LNCAP (cell line): Measurements from ENCODE around the gene KRT85.

Experiments
- CTCF ChIP-seq: fragments of 450-650 bp; IDR thresholded peaks from 2 replicates; pipeline ENCODE4 v1.5.1; 2017; ENCODE audit warnings: mild to moderate bottlenecking

KRT85 gene

DNA sequence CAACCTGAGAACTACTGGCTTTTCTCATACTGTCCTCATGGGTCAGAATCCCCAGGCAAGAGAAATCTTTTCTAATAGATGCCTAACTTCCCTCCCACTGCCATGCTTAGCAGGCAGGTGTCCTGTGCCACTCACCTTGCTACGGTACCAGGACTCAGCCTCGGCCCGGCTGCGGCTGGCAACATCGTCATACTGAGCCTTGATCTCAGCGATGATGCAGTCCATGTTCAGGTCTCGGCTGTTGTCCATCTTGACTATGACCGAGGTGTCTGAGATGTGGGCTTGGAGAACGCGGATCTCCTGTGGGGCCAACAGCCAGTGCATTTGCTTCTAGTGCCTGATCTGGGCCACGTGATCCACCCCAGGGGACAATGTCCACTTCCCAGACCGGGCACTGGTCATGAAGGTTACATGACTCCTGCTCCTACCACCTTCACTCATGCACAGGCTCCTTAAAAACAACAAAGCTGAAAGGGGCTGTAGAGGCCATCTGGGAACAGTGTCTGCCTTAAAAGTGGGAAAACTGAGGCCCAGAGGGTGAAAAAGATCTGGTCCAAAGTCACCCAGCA lies 4.1 kb downstream of the KRT85 start:
- TF ChIP-seq CTCF, result no peak

DNA sequence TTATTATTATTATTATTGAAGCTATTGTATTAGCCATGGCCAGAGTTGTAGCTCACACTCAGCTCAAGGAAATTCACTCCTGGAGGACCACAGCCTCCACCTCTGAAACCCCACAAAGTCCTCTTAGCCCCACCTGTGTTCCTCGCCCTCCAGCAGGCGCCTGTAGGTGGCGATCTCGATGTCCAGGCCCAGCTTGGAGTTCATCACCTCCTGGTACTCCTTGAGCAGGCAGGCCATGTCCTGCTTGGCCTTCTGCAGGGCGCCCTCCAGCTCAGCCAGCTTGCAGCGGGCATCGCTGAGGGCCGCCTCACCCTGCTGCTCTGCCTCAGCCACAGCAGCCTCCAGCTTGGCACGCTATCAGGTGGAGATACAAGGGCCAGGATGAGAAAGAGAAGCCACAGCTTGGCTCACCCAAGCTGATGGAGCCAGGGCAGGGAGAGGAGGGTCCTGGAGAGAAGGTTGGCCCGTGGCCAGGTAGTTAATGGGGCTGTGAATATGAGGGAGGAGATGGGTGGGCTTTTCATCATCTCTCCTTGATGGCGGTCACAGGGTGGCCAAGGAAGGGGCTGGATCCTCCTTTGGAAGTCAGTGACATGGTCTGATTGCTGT lies 5.1 kb downstream of the KRT85 start:
- peak; percentile 35; the same call in 1 of the 2 replicates for TF ChIP-seq CTCF

- TF ChIP-seq CTCF, result no peak
These were observed 5.7 kb downstream of the KRT85 start for GRCh38 chr12:52361553-52361952.

DNA sequence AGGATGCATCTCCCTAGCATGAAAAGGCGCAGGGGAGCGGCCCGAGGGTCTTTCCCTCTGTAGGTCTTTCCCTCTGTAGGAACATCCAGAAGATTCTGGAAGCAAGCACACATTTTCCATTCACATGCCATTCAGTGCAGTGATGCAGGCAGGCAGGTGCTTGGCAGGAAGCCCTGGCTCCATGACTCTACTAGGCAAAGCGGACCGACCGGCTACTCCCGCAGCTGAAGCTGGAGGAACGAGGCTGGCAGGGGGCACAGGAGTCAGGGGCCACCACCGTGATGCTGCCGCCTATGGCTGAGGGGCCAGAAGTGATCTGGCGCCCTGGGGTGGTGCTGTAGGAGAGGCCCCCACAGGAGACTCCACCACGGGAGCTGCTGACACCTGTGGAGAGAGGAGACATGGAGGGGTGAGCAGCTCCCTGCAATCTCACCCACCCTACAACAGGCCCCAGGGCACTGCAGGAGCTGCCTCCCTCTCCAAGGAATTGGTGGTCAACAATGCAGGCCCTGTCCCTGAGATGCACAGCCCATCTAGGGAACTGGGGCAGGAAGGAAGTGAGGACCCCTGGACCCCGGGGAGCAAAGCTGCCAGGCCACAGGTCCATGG lies 6.5 kb downstream of the KRT85 start:
- no peak for TF ChIP-seq CTCF

DNA sequence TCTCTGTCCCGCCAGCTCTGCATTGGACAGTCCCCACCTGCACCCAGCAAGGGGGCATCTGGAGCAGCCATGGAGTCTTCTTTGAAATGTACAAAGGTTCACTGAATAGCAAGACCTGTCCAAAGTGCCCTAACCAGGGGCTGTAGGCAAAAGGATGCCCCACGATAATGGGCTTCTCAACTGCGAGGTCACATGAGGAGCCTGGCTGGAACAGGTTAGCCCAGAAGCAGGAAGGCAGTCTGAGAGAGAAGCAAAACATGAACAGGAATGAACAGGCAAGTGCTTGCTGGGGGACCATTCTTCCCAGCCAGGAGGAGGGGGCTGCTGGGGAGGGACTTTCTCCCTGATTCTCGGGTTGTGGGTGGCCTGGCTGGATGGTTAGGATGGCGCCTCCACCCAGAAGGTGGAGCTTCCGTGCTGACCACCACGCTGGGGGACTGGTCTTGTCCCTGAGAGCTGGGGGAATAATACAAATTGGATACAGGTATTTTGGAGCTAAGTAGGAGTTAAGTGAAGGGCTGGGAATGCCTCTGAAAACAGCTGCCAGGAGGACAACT lies 7.1 kb downstream of the KRT85 start:
- TF ChIP-seq CTCF, result no peak

DNA sequence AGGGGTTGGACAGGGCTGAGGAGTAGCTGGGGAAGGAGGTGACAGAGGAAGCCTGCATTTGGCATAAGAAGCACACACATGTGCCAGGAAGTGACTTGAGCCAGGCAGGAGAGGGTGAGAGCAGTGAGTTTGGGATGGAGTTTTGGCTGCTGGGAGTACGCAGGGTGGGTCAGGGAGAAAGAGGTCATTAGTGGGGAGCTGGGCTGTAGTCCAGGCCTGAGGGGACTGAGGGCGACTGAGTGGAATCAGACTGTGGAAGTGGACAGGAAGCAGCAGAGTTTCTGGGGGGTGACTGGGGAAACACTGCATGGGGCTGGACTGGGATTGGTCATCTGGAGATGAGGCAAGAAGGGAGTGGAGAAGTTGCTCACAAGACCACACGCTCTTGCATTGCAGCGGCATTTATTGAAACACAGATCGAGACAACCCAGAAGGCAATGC lies 7.6 kb downstream of the KRT85 start:
- no peak for TF ChIP-seq CTCF

- no peak for TF ChIP-seq CTCF
These were observed 8.5 kb downstream of the KRT85 start for GRCh38 chr12:52358575-52359350.
